ENCODE measurements around the gene DSTN. TPM values are rescaled to one million over a fixed set of nuclear protein-coding genes. Genes with fewer than 3 reads are reported as not detected.

The DSTN gene
- total RNA-seq, 2 donors from 2014 or later, result 266 to 374 TPM

- intact Hi-C loops (cut with DNase I, micrococcal nuclease), result loop anchor here in 1 of 2 donors (5.0 kb wide), 1 partner anchor 65 kb away; no protein-coding TSS in a partner anchor
- ATAC-seq (no peak), DNase-seq (no peak)
These were observed 32.6 kb downstream of the DSTN start for GRCh38 chr20:17602493-17602892.

GRCh38 chr20:17605131-17605660 is 35.3 kb downstream of the DSTN start:
- peak; percentile 76 for ATAC-seq
- no peak for DNase-seq

GRCh38 chr20:17606001-17606400 is 36.1 kb downstream of the DSTN start:
- intact Hi-C loops (cut with DNase I, micrococcal nuclease), result no loop called here
- DNase-seq (no peak), ATAC-seq (no peak)

More at GRCh38 chr20:17605131-17605660, 35.3 kb downstream of the DSTN start:
- intact Hi-C loops (cut with DNase I, micrococcal nuclease), result no loop called here

GRCh38 chr20:17608701-17609497 is 39.0 kb downstream of the DSTN start:
- DNase-seq, result no peak
- ATAC-seq, result no peak
- intact Hi-C loops (cut with DNase I, micrococcal nuclease), result no loop called here

- intact Hi-C loops (cut with DNase I, micrococcal nuclease), result loop anchor here in 1 of 2 donors (10.0 kb wide), 1 partner anchor 75 kb away; the partner anchor contains the start of gene BFSP1
- ATAC-seq (no peak), DNase-seq (no peak)
These were observed 40.0 kb downstream of the DSTN start for GRCh38 chr20:17609811-17610377.

- DNase-seq (peak; percentile 73 to 82), ATAC-seq (peak; percentile 53)
- intact Hi-C loops (cut with DNase I, micrococcal nuclease), result loop anchor here in 1 of 2 donors (10.0 kb wide), 1 partner anchor 76 kb away; the partner anchor contains the start of gene BFSP1
These were observed 40.9 kb downstream of the DSTN start for GRCh38 chr20:17610566-17611289.

GRCh38 chr20:17611290-17611539 is 41.3 kb downstream of the DSTN start:
- ATAC-seq (peak; percentile 54), DNase-seq (no peak)
- intact Hi-C loops (cut with DNase I, micrococcal nuclease), result loop anchor here in 1 of 2 donors (10.0 kb wide), 1 partner anchor 76 kb away; the partner anchor contains the start of gene BFSP1

GRCh38 chr20:17611540-17612286 is 41.8 kb downstream of the DSTN start:
- peak; percentile 30 for ATAC-seq
- intact Hi-C loops (cut with DNase I, micrococcal nuclease), result loop anchor here in 1 of 2 donors (10.0 kb wide), 1 partner anchor 77 kb away; the partner anchor contains the start of gene BFSP1
- peak in 1 of 2 donors; percentile 58 for DNase-seq

GRCh38 chr20:17612287-17612991 is 42.6 kb downstream of the DSTN start:
- intact Hi-C loops (cut with DNase I, micrococcal nuclease), result loop anchor here in 1 of 2 donors (10.0 kb wide), 1 partner anchor 78 kb away; the partner anchor contains the start of gene BFSP1
- DNase-seq (peak; percentile 48 to 74), ATAC-seq (peak; percentile 17)

- ATAC-seq, result no peak
- intact Hi-C loops (cut with DNase I, micrococcal nuclease), result loop anchor here in 1 of 2 donors (10.0 kb wide), 1 partner anchor 78 kb away; the partner anchor contains the start of gene BFSP1
- DNase-seq, result no peak
These were observed 43.1 kb downstream of the DSTN start for GRCh38 chr20:17612992-17613327.

- no peak for ATAC-seq
- peak in 1 of 2 donors; percentile 48 for DNase-seq
These were observed 43.7 kb downstream of the DSTN start for GRCh38 chr20:17613328-17614175.

GRCh38 chr20:17614176-17614811 is 44.4 kb downstream of the DSTN start:
- intact Hi-C loops (cut with DNase I, micrococcal nuclease), result loop anchor here in 1 of 2 donors (10.0 kb wide), 1 partner anchor 79 kb away; the partner anchor contains the start of gene BFSP1
- peak; percentile 53 for ATAC-seq
- peak; percentile 79 to 87 for DNase-seq

More at GRCh38 chr20:17613328-17614175, 43.7 kb downstream of the DSTN start:
- intact Hi-C loops (cut with DNase I, micrococcal nuclease), result loop anchor here in 1 of 2 donors (10.0 kb wide), 1 partner anchor 79 kb away; the partner anchor contains the start of gene BFSP1

GRCh38 chr20:17614812-17615644 is 45.2 kb downstream of the DSTN start:
- intact Hi-C loops (cut with DNase I, micrococcal nuclease), result loop anchor here (5.0 to 10.0 kb wide), 2 partner anchors 78 to 80 kb away; partner anchors contain the start of gene BFSP1 (in 1 of the 2)
- ATAC-seq, result peak; percentile 11
- no peak for DNase-seq

- intact Hi-C loops (cut with DNase I, micrococcal nuclease), result loop anchor here (5.0 to 10.0 kb wide), 2 partner anchors 79 to 81 kb away; partner anchors contain the start of gene BFSP1 (in 1 of the 2)
- no peak for DNase-seq
- no peak for ATAC-seq
These were observed 46.0 kb downstream of the DSTN start for GRCh38 chr20:17615645-17616479.
